ENCODE results near the gene KLC1.

Gene KLC1

DNA sequence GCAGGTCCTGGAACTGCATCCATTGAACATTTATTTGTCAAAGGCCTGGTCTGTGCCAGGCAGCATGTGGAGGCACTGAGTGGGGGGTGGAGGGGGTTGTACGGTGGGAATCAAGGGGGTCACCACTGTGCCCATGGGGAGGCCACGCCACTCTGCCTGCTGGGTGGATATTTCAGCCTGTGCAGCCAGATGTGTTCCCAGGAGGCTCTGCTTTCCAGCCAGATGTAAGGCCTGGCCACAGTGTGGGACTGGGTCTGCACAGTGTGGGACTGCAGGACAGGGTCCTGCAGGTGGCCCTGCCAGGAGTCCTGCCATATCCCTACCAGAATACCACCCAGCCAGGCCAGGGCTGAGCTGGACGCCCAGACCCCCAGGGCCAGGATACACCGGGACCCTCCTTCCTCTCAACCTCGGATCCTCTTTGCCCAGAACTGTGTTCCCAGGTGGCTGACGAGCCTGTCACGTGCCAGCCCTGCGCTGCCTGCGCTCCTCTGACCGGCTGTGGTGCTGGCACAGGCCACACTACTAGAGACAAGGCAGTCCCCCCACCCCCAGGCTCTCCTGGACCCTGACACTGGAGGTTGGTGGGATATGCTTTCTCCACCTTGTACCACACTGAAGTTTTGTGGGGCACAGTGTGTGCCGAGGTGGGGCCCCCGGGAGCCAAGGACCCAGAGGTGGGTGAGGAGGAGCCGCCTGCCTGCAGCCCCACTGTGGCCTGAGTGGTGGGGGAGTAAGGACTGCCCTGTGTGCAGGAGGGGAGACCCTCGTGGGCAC is 68.8 kb downstream of the KLC1 start:
- Mint-ChIP-seq H3K4me3 (no peak overlapping the region), H3K4me1 (peaks cover 25% of the 10 kb centered on the region), H3K36me3 (ENCODE audit: low read depth) (peaks cover 13% of the 10 kb centered on the region), H3K27me3 (ENCODE audit: low read depth) (no peaks in the 10 kb centered on the region), H3K27ac (peak overlapping the region; percentile 91 to 95 (median 92)), H3K9me3 (no peaks in the 10 kb centered on the region)
- TF ChIP-seq, protein P1, sequence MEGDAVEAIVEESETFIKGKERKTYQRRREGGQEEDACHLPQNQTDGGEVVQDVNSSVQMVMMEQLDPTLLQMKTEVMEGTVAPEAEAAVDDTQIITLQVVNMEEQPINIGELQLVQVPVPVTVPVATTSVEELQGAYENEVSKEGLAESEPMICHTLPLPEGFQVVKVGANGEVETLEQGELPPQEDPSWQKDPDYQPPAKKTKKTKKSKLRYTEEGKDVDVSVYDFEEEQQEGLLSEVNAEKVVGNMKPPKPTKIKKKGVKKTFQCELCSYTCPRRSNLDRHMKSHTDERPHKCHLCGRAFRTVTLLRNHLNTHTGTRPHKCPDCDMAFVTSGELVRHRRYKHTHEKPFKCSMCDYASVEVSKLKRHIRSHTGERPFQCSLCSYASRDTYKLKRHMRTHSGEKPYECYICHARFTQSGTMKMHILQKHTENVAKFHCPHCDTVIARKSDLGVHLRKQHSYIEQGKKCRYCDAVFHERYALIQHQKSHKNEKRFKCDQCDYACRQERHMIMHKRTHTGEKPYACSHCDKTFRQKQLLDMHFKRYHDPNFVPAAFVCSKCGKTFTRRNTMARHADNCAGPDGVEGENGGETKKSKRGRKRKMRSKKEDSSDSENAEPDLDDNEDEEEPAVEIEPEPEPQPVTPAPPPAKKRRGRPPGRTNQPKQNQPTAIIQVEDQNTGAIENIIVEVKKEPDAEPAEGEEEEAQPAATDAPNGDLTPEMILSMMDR (IDR thresholded peaks at IDR 0.05; ENCODE audit: unreplicated experiment in 3 of 3) = no peak

GRCh38 chr14:103698380-103699260 is 69.6 kb downstream of the KLC1 start:
- H3K27me3 Mint-ChIP-seq (ENCODE audit: low read depth) = no peaks in the 10 kb centered on the region
- TF ChIP-seq, protein P1 (IDR thresholded peaks at IDR 0.05; ENCODE audit: unreplicated experiment in 3 of 3) = no peak
- H3K4me1 Mint-ChIP-seq = peaks cover 27% of the 10 kb centered on the region
- H3K4me3 Mint-ChIP-seq = no peak overlapping the region
- H3K27ac Mint-ChIP-seq = no peak overlapping the region
- no peaks in the 10 kb centered on the region for H3K9me3 Mint-ChIP-seq
- H3K36me3 Mint-ChIP-seq (ENCODE audit: low read depth) = peaks cover 18% of the 10 kb centered on the region

GRCh38 chr14:103699261-103699661 is 70.2 kb downstream of the KLC1 start:
- Mint-ChIP-seq H3K4me3 (no peak overlapping the region), H3K9me3 (no peaks in the 10 kb centered on the region), H3K36me3 (ENCODE audit: low read depth) (peaks cover 20% of the 10 kb centered on the region), H3K27me3 (ENCODE audit: low read depth) (no peaks in the 10 kb centered on the region), H3K27ac (peak overlapping the region in 1 of 3 experiments; percentile 39), H3K4me1 (peaks cover 31% of the 10 kb centered on the region)
- TF ChIP-seq, protein P1 (IDR thresholded peaks at IDR 0.05; ENCODE audit: unreplicated experiment in 3 of 3) = no peak

- Mint-ChIP-seq H3K27me3 (ENCODE audit: low read depth) (no peaks in the 10 kb centered on the region), H3K9me3 (no peaks in the 10 kb centered on the region), H3K4me3 (no peak overlapping the region), H3K27ac (peak overlapping the region in 1 of 3 experiments; percentile 39), H3K4me1 (peaks cover 30% of the 10 kb centered on the region), H3K36me3 (ENCODE audit: low read depth) (peaks cover 20% of the 10 kb centered on the region)
- TF ChIP-seq, protein P1 (IDR thresholded peaks at IDR 0.05; ENCODE audit: unreplicated experiment in 3 of 3) = no peak
Measured at GRCh38 chr14:103699901-103700752, 71.1 kb downstream of the KLC1 start.

GRCh38 chr14:103700753-103701490 is 71.9 kb downstream of the KLC1 start:
- TF ChIP-seq, protein P1 (IDR thresholded peaks at IDR 0.05; ENCODE audit: unreplicated experiment in 3 of 3) = no peak
- H3K27me3 Mint-ChIP-seq (ENCODE audit: low read depth) = no peaks in the 10 kb centered on the region
- no peak overlapping the region for H3K4me3 Mint-ChIP-seq
- H3K4me1 Mint-ChIP-seq = peaks cover 22% of the 10 kb centered on the region
- no peaks in the 10 kb centered on the region for H3K9me3 Mint-ChIP-seq
- peaks cover 20% of the 10 kb centered on the region for H3K36me3 Mint-ChIP-seq (ENCODE audit: low read depth)
- H3K27ac Mint-ChIP-seq = no peak overlapping the region

Measured in nephron (organoid).